Fibroblast of mammary gland (primary cell): ENCODE results near the gene TRMT11.
A peak's percentile ranks its signal among the peaks of the same experiment; 100 is the strongest.

ENCODE experiments used
- DNase-seq: peaks from one replicate; pipeline ENCODE4 v3.0.0-alpha.2; 2010; ENCODE audit warnings: low read depth
- H3K4me3 ChIP-seq: 2 replicates; pipeline ENCODE4 v1.5.1; 2011; ENCODE audit warnings: low read depth, mild to moderate bottlenecking, low read length, moderate library complexity; ENCODE audit not compliant: control insufficient read depth
- CTCF ChIP-seq: conservative IDR thresholded peaks from 2 replicates; pipeline ENCODE4 v1.5.1; 2011; ENCODE audit warnings: low read depth, low read length, inconsistent platforms; ENCODE audit not compliant: control insufficient read depth, insufficient read depth

Gene TRMT11

GRCh38 chr6:126040394-126040793 is 54.1 kb downstream of the TRMT11 start:
- H3K4me3 ChIP-seq = no peak overlapping the region
- TF ChIP-seq CTCF = no peak
- DNase-seq = no peak

- peak; percentile 83 for DNase-seq
- no peak overlapping the region for H3K4me3 ChIP-seq
- no peak for TF ChIP-seq CTCF
Observed at GRCh38 chr6:126040826-126041225, 54.5 kb downstream of the TRMT11 start.

- no peak for TF ChIP-seq CTCF
- DNase-seq = no peak
- H3K4me3 ChIP-seq = no peak overlapping the region
Observed at GRCh38 chr6:126041516-126041915, 55.2 kb downstream of the TRMT11 start.

GRCh38 chr6:126042001-126042419 is 55.7 kb downstream of the TRMT11 start:
- no peak for DNase-seq
- TF ChIP-seq CTCF = no peak
- H3K4me3 ChIP-seq = no peak overlapping the region

GRCh38 chr6:126047648-126048047 is 61.3 kb downstream of the TRMT11 start:
- no peak for DNase-seq
- H3K4me3 ChIP-seq = no peak overlapping the region
- no peak for TF ChIP-seq CTCF

- H3K4me3 ChIP-seq = no peak overlapping the region
- no peak for DNase-seq
- TF ChIP-seq CTCF = no peak
Observed at GRCh38 chr6:126048635-126049034, 62.3 kb downstream of the TRMT11 start.

- TF ChIP-seq CTCF = no peak
- no peak overlapping the region for H3K4me3 ChIP-seq
- no peak for DNase-seq
Observed at GRCh38 chr6:126050795-126051194, 64.5 kb downstream of the TRMT11 start.
